DOHH2 (cell line): ENCODE measurements around the gene FAM156A.
"Not testable (repeated sequence)": the region's sequence is repeated elsewhere in the genome, so short reads cannot be mapped to it uniquely, and the experiment has no call there.

Experiments
- CTCF ChIP-seq: fragments of 200-600 bp; sonication (generic); IDR thresholded peaks from one replicate; pipeline ENCODE4 v1.5.1; 2014; ENCODE audit warnings: antibody characterized with exemption, mild to moderate bottlenecking, low read depth, low read length; ENCODE audit not compliant: poor library complexity, severe bottlenecking
- EZH2phosphoT487 ChIP-seq: fragments of 200-600 bp; sonication (generic); IDR thresholded peaks from 2 replicates; pipeline ENCODE4 v1.6.1; 2017; ENCODE audit warnings: borderline replicate concordance, mild to moderate bottlenecking, antibody characterized with exemption, low read length, moderate library complexity, mixed read lengths

GRCh38 chrX:52966993-52967738 is 8.8 kb upstream of the FAM156A start:
- TF ChIP-seq CTCF, EZH2phosphoT487: not testable (repeated sequence)
